Measurements from ENCODE around the gene TSPAN11. TPM values are rescaled to one million over a fixed set of nuclear protein-coding genes. Genes with fewer than 3 reads are reported as not detected.

The TSPAN11 gene
- total and polyA plus RNA-seq, 2 experiments from 2014 or later, result 0.51 to 1.9 TPM

GRCh38 chr12:31037028-31037427, 110.5 kb downstream of the TSPAN11 start:
- Histone ChIP-seq H3K27me3 (replicated peaks; ENCODE audit: insufficient read depth) (no peaks in the 10 kb centered on the region; the same call in 1 of the 2 replicates), H3K4me1 (ENCODE audit: insufficient read depth) (no peaks in the 10 kb centered on the region), H3K9ac (no peak overlapping the region), H2AFZ (no peak overlapping the region), H3K9me2 (ENCODE audit: insufficient read depth) (no peaks in the 10 kb centered on the region), H3K27ac (no peak overlapping the region), H3K4me3 (no peak overlapping the region), H3K4me2 (ENCODE audit: unreplicated experiment) (no peak overlapping the region), H3F3A (ENCODE audit: insufficient read depth) (no peaks in the 10 kb centered on the region), H3K36me3 (ENCODE audit: low read depth) (no peaks in the 10 kb centered on the region), H4K20me1 (ENCODE audit: insufficient read depth) (no peaks in the 10 kb centered on the region), H3K9me3 (ENCODE audit: low read depth) (no peaks in the 10 kb centered on the region), H3K79me2 (ENCODE audit: insufficient read depth) (no peaks in the 10 kb centered on the region)
- 80 to 100% methylated on average over 1 of the region's 1 CpG for WGBS, 2 experiments (ENCODE audit: low coverage in 1 of 2, low lambda C conversion rate in 2 of 2, missing lambda C conversion rate in 2 of 2)
- no peak for DNase-seq
- in situ Hi-C loops (cut with MboI), result no loop called here
- TF ChIP-seq EZH2phosphoT487 (IDR thresholded peaks at IDR 0.05; ENCODE audit: insufficient read depth, low read depth) (no peak), EZH2 (IDR thresholded peaks at IDR 0.05; ENCODE audit: insufficient read depth, poor library complexity, severe bottlenecking) (no peak)

GRCh38 chr12:31037931-31038330, 111.4 kb downstream of the TSPAN11 start:
- Histone ChIP-seq H2AFZ (no peak overlapping the region), H3K79me2 (ENCODE audit: insufficient read depth) (no peaks in the 10 kb centered on the region), H3K27ac (no peak overlapping the region), H3K4me2 (ENCODE audit: unreplicated experiment) (no peak overlapping the region), H3K9me2 (ENCODE audit: insufficient read depth) (no peaks in the 10 kb centered on the region), H4K20me1 (ENCODE audit: insufficient read depth) (no peaks in the 10 kb centered on the region), H3K4me1 (ENCODE audit: insufficient read depth) (no peaks in the 10 kb centered on the region), H3K4me3 (no peak overlapping the region), H3K9ac (no peak overlapping the region), H3K27me3 (replicated peaks; ENCODE audit: insufficient read depth) (no peaks in the 10 kb centered on the region), H3K36me3 (ENCODE audit: low read depth) (no peaks in the 10 kb centered on the region), H3F3A (ENCODE audit: insufficient read depth) (no peaks in the 10 kb centered on the region), H3K9me3 (ENCODE audit: low read depth) (no peaks in the 10 kb centered on the region)
- WGBS, 2 experiments (ENCODE audit: low coverage in 1 of 2, low lambda C conversion rate in 2 of 2, missing lambda C conversion rate in 2 of 2), result 63 to 76% methylated on average over 2 of the region's 2 CpGs
- DNase-seq, result no peak
- in situ Hi-C loops (cut with MboI), result no loop called here
- no peak for TF ChIP-seq EZH2 (IDR thresholded peaks at IDR 0.05; ENCODE audit: insufficient read depth, poor library complexity, severe bottlenecking)
- TF ChIP-seq EZH2phosphoT487 (IDR thresholded peaks at IDR 0.05; ENCODE audit: insufficient read depth, low read depth), result no peak

DNA sequence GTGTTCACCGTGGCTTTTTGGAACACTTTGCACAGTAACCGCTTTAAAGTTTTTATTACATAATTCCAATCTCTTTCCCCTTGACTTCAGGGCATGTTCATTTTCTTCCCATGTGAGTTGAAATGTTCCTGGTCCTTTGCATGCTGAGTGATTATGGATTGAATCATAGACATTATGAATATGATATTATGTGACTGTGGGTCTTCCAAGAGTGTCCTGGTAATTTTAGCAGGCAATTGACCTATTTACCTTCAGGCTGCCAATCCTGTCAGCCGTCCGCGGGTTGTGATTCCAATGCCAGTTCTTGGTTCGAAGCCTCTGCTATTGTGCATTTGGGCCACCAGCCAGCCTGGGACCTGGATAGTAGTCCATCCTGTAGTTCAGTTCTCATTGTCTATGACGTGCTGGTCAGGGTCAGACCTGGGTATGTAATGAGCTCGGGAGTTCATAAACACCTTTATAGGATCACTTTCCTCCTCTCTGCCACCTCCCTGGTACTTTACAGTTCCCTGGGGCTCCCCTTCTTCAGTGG, 114.6 kb downstream of the TSPAN11 start:
- no peak overlapping the region for H3K27ac ChIP-seq
- no peaks in the 10 kb centered on the region for H3K9me3 ChIP-seq (ENCODE audit: low read depth)
- H3K4me3 ChIP-seq, result no peak overlapping the region
- WGBS, 2 experiments (ENCODE audit: low coverage in 1 of 2, low lambda C conversion rate in 2 of 2, missing lambda C conversion rate in 2 of 2), result 74 to 78% methylated on average over 8 of the region's 8 CpGs
- no peaks in the 10 kb centered on the region for H4K20me1 ChIP-seq (ENCODE audit: insufficient read depth)
- no peak overlapping the region for H3K9ac ChIP-seq
- H3K27me3 ChIP-seq (replicated peaks; ENCODE audit: insufficient read depth), result no peaks in the 10 kb centered on the region
- no peak for TF ChIP-seq EZH2phosphoT487 (IDR thresholded peaks at IDR 0.05; ENCODE audit: insufficient read depth, low read depth)
- TF ChIP-seq EZH2 (IDR thresholded peaks at IDR 0.05; ENCODE audit: insufficient read depth, poor library complexity, severe bottlenecking), result no peak
- DNase-seq, result no peak
- H3F3A ChIP-seq (ENCODE audit: insufficient read depth), result no peaks in the 10 kb centered on the region
- H3K36me3 ChIP-seq (ENCODE audit: low read depth), result no peaks in the 10 kb centered on the region
- no peaks in the 10 kb centered on the region for H3K9me2 ChIP-seq (ENCODE audit: insufficient read depth)
- H3K79me2 ChIP-seq (ENCODE audit: insufficient read depth), result no peaks in the 10 kb centered on the region
- no peaks in the 10 kb centered on the region for H3K4me1 ChIP-seq (ENCODE audit: insufficient read depth)
- no peak overlapping the region for H2AFZ ChIP-seq
- in situ Hi-C loops (cut with MboI), result no loop called here
- no peak overlapping the region for H3K4me2 ChIP-seq (ENCODE audit: unreplicated experiment)

Other genes starting within 250 kb of the TSPAN11 start
- gene IPO8, start 230.9 kb upstream of the TSPAN11 start, total RNA-seq (2014; rRNA removed; shearing (Covaris generic)), result 21.4 and 22.8 TPM in 2 replicates
- gene IPO8, start 230.9 kb upstream of the TSPAN11 start, polyA plus RNA-seq (2016; fragmentation: Nextera tagmentation; extraction: Ambion mirVana), result 10.1 and 10.9 TPM in 2 replicates
- gene CAPRIN2, start 171.8 kb upstream of the TSPAN11 start, total RNA-seq (2014; rRNA removed; shearing (Covaris generic)), result 24.7 and 33.0 TPM in 2 replicates
- gene CAPRIN2, start 171.8 kb upstream of the TSPAN11 start, polyA plus RNA-seq (2016; fragmentation: Nextera tagmentation; extraction: Ambion mirVana), result 19.3 and 20.1 TPM in 2 replicates
- gene DDX11, start 147.1 kb downstream of the TSPAN11 start, total RNA-seq (2014; rRNA removed; shearing (Covaris generic)), result 6.1 and 15.9 TPM in 2 replicates
- gene DDX11, start 147.1 kb downstream of the TSPAN11 start, polyA plus RNA-seq (2016; fragmentation: Nextera tagmentation; extraction: Ambion mirVana), result 5.0 and 5.6 TPM in 2 replicates